Immature natural killer cell (primary cell): ENCODE measurements around the gene PTDSS2. TPM values are rescaled to one million over a fixed set of nuclear protein-coding genes. Genes with fewer than 3 reads are reported as not detected.

Experiments
- DNase-seq, 3 donors: peaks; one replicate each; pipeline ENCODE4 v3.0.0; 2022; ENCODE audit warnings: mixed read lengths in 1 of 3
- H3K27ac Mint-ChIP-seq, 6 donors: one replicate each; pipeline ENCODE4 v1.8.0; 2020; ENCODE audit warnings: mixed read lengths in 6 of 6, mild to moderate bottlenecking in 5 of 6, inconsistent platforms in 4 of 6, moderate library complexity in 3 of 6
- H3K27me3 Mint-ChIP-seq, 3 donors: one replicate each; pipeline ENCODE4 v1.8.0; 2020 to 2021; ENCODE audit warnings: low read depth in 3 of 3, mild to moderate bottlenecking in 3 of 3, mixed read lengths in 3 of 3, moderate library complexity in 3 of 3, inconsistent platforms in 1 of 3
- H3K36me3 Mint-ChIP-seq, 3 donors: one replicate each; pipeline ENCODE4 v1.8.0; 2020; ENCODE audit warnings: mixed read lengths in 3 of 3, inconsistent platforms in 2 of 3, mild to moderate bottlenecking in 2 of 3
- H3K4me1 Mint-ChIP-seq, 2 donors: one replicate each; pipeline ENCODE4 v1.8.0; 2020; ENCODE audit warnings: inconsistent platforms in 2 of 2, mild to moderate bottlenecking in 2 of 2, mixed read lengths in 2 of 2, moderate library complexity in 1 of 2
- H3K4me3 Mint-ChIP-seq, 5 donors: one replicate each; pipeline ENCODE4 v1.8.0; 2020; ENCODE audit warnings: mild to moderate bottlenecking in 5 of 5, mixed read lengths in 5 of 5, inconsistent platforms in 3 of 5, moderate library complexity in 3 of 5
- H3K9me3 Mint-ChIP-seq, 6 donors: one replicate each; pipeline ENCODE4 v1.8.0; 2020; ENCODE audit warnings: mild to moderate bottlenecking in 6 of 6, mixed read lengths in 6 of 6, inconsistent platforms in 4 of 6, moderate library complexity in 3 of 6
- polyA plus RNA-seq, 3 donors: library from polyadenylated mRNA; unstranded; fragments of 300-500 nt; fragmentation: Illumina TruSeq; gene quantifications; one replicate each; pipeline ENCODE4 v1.2.3, GENCODE V29; 2021

PTDSS2 gene
- polyA plus RNA-seq, 3 donors from 2014 or later, result 11.5 to 17.3 (median 16.1) TPM

GRCh38 chr11:442611-443081 lies 7.4 kb upstream of the PTDSS2 start:
- no peak overlapping the region for H3K27ac Mint-ChIP-seq

GRCh38 chr11:443542-444199 lies 6.4 kb upstream of the PTDSS2 start:
- Mint-ChIP-seq H3K27ac (peak overlapping the region in 1 of 6 donors; percentile 24), H3K4me3 (no peak overlapping the region), H3K4me1 (peaks cover 10 to 13% of the 10 kb centered on the region in 2 donors), H3K9me3 (no peaks in the 10 kb centered on the region), H3K36me3 (no peaks in the 10 kb centered on the region), H3K27me3 (peaks cover 4 to 9% (median 4%) of the 10 kb centered on the region in 3 donors)
- DNase-seq, result no peak

More at GRCh38 chr11:442611-443081, 7.4 kb upstream of the PTDSS2 start:
- Mint-ChIP-seq H3K4me3 (no peak overlapping the region), H3K27me3 (peaks cover 0 to 6% (median 1%) of the 10 kb centered on the region in 3 donors), H3K4me1 (peaks cover 5 to 9% of the 10 kb centered on the region in 2 donors), H3K9me3 (no peaks in the 10 kb centered on the region), H3K36me3 (no peaks in the 10 kb centered on the region)
- DNase-seq, result no peak

- H3K36me3 Mint-ChIP-seq, result no peaks in the 10 kb centered on the region
- H3K4me3 Mint-ChIP-seq, result no peak overlapping the region
- peaks cover 9 to 11% of the 10 kb centered on the region in 2 donors for H3K4me1 Mint-ChIP-seq
- H3K9me3 Mint-ChIP-seq, result no peaks in the 10 kb centered on the region
- H3K27ac Mint-ChIP-seq, result no peak overlapping the region
- peaks cover 5 to 12% (median 8%) of the 10 kb centered on the region in 3 donors for H3K27me3 Mint-ChIP-seq
- DNase-seq, result no peak
Observed at GRCh38 chr11:444396-445144, 5.5 kb upstream of the PTDSS2 start.

GRCh38 chr11:445765-446588 lies 4.1 kb upstream of the PTDSS2 start:
- Mint-ChIP-seq H3K27ac (peak overlapping the region in 1 of 6 donors; percentile 49), H3K9me3 (no peaks in the 10 kb centered on the region), H3K4me3 (peak overlapping the region in 1 of 5 donors; percentile 13)

GRCh38 chr11:446891-447290 lies 3.2 kb upstream of the PTDSS2 start:
- no peak for DNase-seq
- H3K36me3 Mint-ChIP-seq, result no peaks in the 10 kb centered on the region
- peak overlapping the region in 1 of 6 donors; percentile 69 for H3K27ac Mint-ChIP-seq
- H3K4me3 Mint-ChIP-seq, result peak overlapping the region in 2 of 5 donors; percentile 36 to 47
- H3K27me3 Mint-ChIP-seq, result peaks cover 15 to 19% (median 16%) of the 10 kb centered on the region in 3 donors
- H3K4me1 Mint-ChIP-seq, result peaks cover 21 to 24% of the 10 kb centered on the region in 2 donors
- no peaks in the 10 kb centered on the region for H3K9me3 Mint-ChIP-seq

More at GRCh38 chr11:445765-446588, 4.1 kb upstream of the PTDSS2 start:
- peaks cover 13 to 16% (median 16%) of the 10 kb centered on the region in 3 donors for H3K27me3 Mint-ChIP-seq
- H3K36me3 Mint-ChIP-seq, result no peaks in the 10 kb centered on the region
- H3K4me1 Mint-ChIP-seq, result peaks cover 15 to 16% of the 10 kb centered on the region in 2 donors
- no peak for DNase-seq

GRCh38 chr11:447923-448731 lies 2.0 kb upstream of the PTDSS2 start:
- H3K9me3 Mint-ChIP-seq, result no peaks in the 10 kb centered on the region

GRCh38 chr11:450809-451451 lies 851 bp downstream of the PTDSS2 start:
- Mint-ChIP-seq H3K36me3 (no peaks in the 10 kb centered on the region), H3K27ac (peak overlapping the region; percentile 89 to 98 (median 94))

More at GRCh38 chr11:447923-448731, 2.0 kb upstream of the PTDSS2 start:
- Mint-ChIP-seq H3K27ac (peak overlapping the region; percentile 88 to 98 (median 97)), H3K4me3 (peak overlapping the region; percentile 84 to 91 (median 88)), H3K36me3 (no peaks in the 10 kb centered on the region), H3K4me1 (peaks cover 21 to 24% of the 10 kb centered on the region in 2 donors), H3K27me3 (peaks cover 13 to 19% (median 15%) of the 10 kb centered on the region in 3 donors)
- peak; percentile 94 to 95 (median 94) for DNase-seq

GRCh38 chr11:451738-452137 lies 1.7 kb downstream of the PTDSS2 start:
- H3K4me3 Mint-ChIP-seq, result peak overlapping the region; percentile 35 to 96 (median 95)
- no peaks in the 10 kb centered on the region for H3K36me3 Mint-ChIP-seq
- peaks cover 29 to 33% of the 10 kb centered on the region in 2 donors for H3K4me1 Mint-ChIP-seq
- H3K9me3 Mint-ChIP-seq, result no peaks in the 10 kb centered on the region
- DNase-seq, result no peak
- H3K27me3 Mint-ChIP-seq, result peaks cover 14 to 19% (median 16%) of the 10 kb centered on the region in 3 donors
- peak overlapping the region in 3 of 6 donors; percentile 94 to 98 (median 94) for H3K27ac Mint-ChIP-seq

More at GRCh38 chr11:450809-451451, 851 bp downstream of the PTDSS2 start:
- Mint-ChIP-seq H3K4me1 (peaks cover 21 to 25% of the 10 kb centered on the region in 2 donors), H3K4me3 (peak overlapping the region; percentile 94 to 97 (median 95)), H3K27me3 (peaks cover 11 to 19% (median 14%) of the 10 kb centered on the region in 3 donors), H3K9me3 (no peaks in the 10 kb centered on the region)
- peak; percentile 74 to 81 (median 79) for DNase-seq

- Mint-ChIP-seq H3K9me3 (no peaks in the 10 kb centered on the region), H3K4me3 (peak overlapping the region in 3 of 5 donors; percentile 18 to 96 (median 50)), H3K27ac (no peak overlapping the region), H3K36me3 (no peaks in the 10 kb centered on the region), H3K4me1 (peaks cover 35 to 39% of the 10 kb centered on the region in 2 donors), H3K27me3 (peaks cover 14 to 19% (median 16%) of the 10 kb centered on the region in 3 donors)
- DNase-seq, result no peak
Observed at GRCh38 chr11:452203-452744, 2.2 kb downstream of the PTDSS2 start.

GRCh38 chr11:452916-453527 lies 2.9 kb downstream of the PTDSS2 start:
- Mint-ChIP-seq H3K4me1 (peaks cover 41 to 43% of the 10 kb centered on the region in 2 donors), H3K9me3 (no peaks in the 10 kb centered on the region), H3K27ac (peak overlapping the region in 3 of 6 donors; percentile 20 to 48 (median 28)), H3K36me3 (no peaks in the 10 kb centered on the region), H3K4me3 (peak overlapping the region in 1 of 5 donors; percentile 27), H3K27me3 (peaks cover 14 to 19% (median 16%) of the 10 kb centered on the region in 3 donors)
- no peak for DNase-seq

- Mint-ChIP-seq H3K36me3 (no peaks in the 10 kb centered on the region), H3K27me3 (peaks cover 11 to 17% (median 14%) of the 10 kb centered on the region in 3 donors), H3K4me1 (peaks cover 36 to 40% of the 10 kb centered on the region in 2 donors), H3K27ac (peak overlapping the region in 3 of 6 donors; percentile 14 to 28 (median 18)), H3K9me3 (no peaks in the 10 kb centered on the region), H3K4me3 (peak overlapping the region in 1 of 5 donors; percentile 27)
- no peak for DNase-seq
Observed at GRCh38 chr11:453564-453963, 3.5 kb downstream of the PTDSS2 start.
